Prostate gland (tissue), 2 donors: ENCODE data around the gene ABLIM1.

Experiments
- POLR2A ChIP-seq: fragments of 450-650 bp; IDR thresholded peaks from one replicate; pipeline ENCODE4 v1.6.1; 2016; ENCODE audit warnings: antibody characterized with exemption, mild to moderate bottlenecking
- POLR2AphosphoS5 ChIP-seq: sonication (generic); formaldehyde crosslinking; IDR thresholded peaks from one replicate; pipeline ENCODE4 v1.6.1; 2017; ENCODE audit warnings: antibody characterized with exemption
- TF ChIP-seq, protein P1 (sequence below), 4 experiments: fragments of 200-600 bp in 2 of 4; fragments of 450-650 bp in 2 of 4; sonication (generic) in 2 of 4; IDR thresholded peaks; 1 replicate in 3 of 4; 2 replicates in 1 of 4; pipeline ENCODE4 v1.5.1; 2016 to 2019; ENCODE audit warnings: antibody characterized with exemption in 4 of 4, mild to moderate bottlenecking in 2 of 4, moderate library complexity in 2 of 4

DNA sequence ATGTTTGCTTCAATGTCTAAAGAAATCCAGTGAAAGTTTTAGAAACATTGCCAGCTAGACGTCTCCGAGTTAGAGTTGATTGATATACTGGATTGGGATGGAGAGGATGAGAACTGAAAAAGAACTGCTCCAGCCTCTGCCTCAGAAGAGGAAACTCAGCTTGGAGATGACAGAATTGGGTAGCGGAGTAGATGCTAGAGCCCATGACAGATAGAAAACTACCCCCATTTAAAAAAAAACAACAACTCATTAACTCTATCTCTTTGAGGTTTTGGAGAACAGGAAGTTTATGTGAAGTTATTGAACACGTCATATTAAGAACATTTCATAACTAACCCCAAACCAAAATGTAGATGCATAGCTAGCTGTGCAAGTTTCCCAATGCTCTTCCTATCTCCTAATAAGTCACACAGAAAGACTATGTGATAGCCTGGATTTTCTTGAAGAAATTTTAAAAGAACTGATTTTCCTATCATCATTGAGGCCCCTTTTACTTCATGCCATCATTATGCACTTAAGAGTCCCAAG lies 225.4 kb downstream of the ABLIM1 start:
- TF ChIP-seq POLR2A = no peak
- TF ChIP-seq, protein P1, sequence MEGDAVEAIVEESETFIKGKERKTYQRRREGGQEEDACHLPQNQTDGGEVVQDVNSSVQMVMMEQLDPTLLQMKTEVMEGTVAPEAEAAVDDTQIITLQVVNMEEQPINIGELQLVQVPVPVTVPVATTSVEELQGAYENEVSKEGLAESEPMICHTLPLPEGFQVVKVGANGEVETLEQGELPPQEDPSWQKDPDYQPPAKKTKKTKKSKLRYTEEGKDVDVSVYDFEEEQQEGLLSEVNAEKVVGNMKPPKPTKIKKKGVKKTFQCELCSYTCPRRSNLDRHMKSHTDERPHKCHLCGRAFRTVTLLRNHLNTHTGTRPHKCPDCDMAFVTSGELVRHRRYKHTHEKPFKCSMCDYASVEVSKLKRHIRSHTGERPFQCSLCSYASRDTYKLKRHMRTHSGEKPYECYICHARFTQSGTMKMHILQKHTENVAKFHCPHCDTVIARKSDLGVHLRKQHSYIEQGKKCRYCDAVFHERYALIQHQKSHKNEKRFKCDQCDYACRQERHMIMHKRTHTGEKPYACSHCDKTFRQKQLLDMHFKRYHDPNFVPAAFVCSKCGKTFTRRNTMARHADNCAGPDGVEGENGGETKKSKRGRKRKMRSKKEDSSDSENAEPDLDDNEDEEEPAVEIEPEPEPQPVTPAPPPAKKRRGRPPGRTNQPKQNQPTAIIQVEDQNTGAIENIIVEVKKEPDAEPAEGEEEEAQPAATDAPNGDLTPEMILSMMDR (IDR thresholded peaks at IDR 0.05) = no peak
- TF ChIP-seq POLR2AphosphoS5 = no peak
